Spleen (tissue), 11 donors: ENCODE results near the gene MTA1. TPM values are rescaled to one million over a fixed set of nuclear protein-coding genes. Genes with fewer than 3 reads are reported as not detected.

Source experiments
- DNase-seq: peaks from one replicate; pipeline ENCODE4 v3.0.0-alpha.2; 2020
- H3K27ac ChIP-seq, 8 donors: fragments of 200-600 bp; sonication (generic) in 7 of 8; 1 replicate in 4 of 8; 2 replicates in 4 of 8; pipeline versions ENCODE4 v1.5.0 to v1.8.0; 2016 to 2021; ENCODE audit warnings: inconsistent platforms in 4 of 8, mild to moderate bottlenecking in 4 of 8, moderate library complexity in 1 of 8
- H3K27me3 ChIP-seq, 7 donors: fragments of 200-600 bp; sonication (generic) in 6 of 7; replicated peaks in 1 of 7; 1 replicate in 4 of 7; 2 replicates in 3 of 7; pipeline versions ENCODE4 v1.5.0 to v1.8.0; 2016 to 2021; ENCODE audit warnings: inconsistent platforms in 3 of 7, mild to moderate bottlenecking in 1 of 7
- H3K36me3 ChIP-seq, 6 donors: fragments of 200-600 bp; sonication (generic) in 5 of 6; 1 replicate in 4 of 6; 2 replicates in 2 of 6; pipeline versions ENCODE4 v1.5.0 to v1.8.0; 2016 to 2021; ENCODE audit warnings: inconsistent platforms in 2 of 6
- H3K4me1 ChIP-seq, 6 donors: fragments of 200-600 bp; sonication (generic) in 5 of 6; 1 replicate in 3 of 6; 2 replicates in 3 of 6; pipeline versions ENCODE4 v1.5.0 to v1.8.0; 2016 to 2021; ENCODE audit warnings: inconsistent platforms in 3 of 6
- H3K4me3 ChIP-seq, 8 donors: fragments of 200-600 bp; sonication (generic) in 7 of 8; 1 replicate in 4 of 8; 2 replicates in 4 of 8; pipeline versions ENCODE4 v1.5.0 to v1.8.0; 2016 to 2021; ENCODE audit warnings: inconsistent platforms in 4 of 8, mild to moderate bottlenecking in 4 of 8, moderate library complexity in 2 of 8
- H3K9me3 ChIP-seq, 8 donors: fragments of 200-600 bp; sonication (generic) in 7 of 8; 1 replicate in 4 of 8; 2 replicates in 4 of 8; pipeline versions ENCODE4 v1.5.0 to v1.8.0; 2016 to 2021; ENCODE audit warnings: inconsistent platforms in 4 of 8
- POLR2A ChIP-seq, 3 donors: fragments of 450-650 bp; IDR thresholded peaks; one replicate each; pipeline ENCODE4 v1.5.1; 2017; ENCODE audit warnings: antibody characterized with exemption in 3 of 3, mild to moderate bottlenecking in 1 of 3
- POLR2AphosphoS5 ChIP-seq, 3 donors: sonication (generic); formaldehyde crosslinking; IDR thresholded peaks; one replicate each; pipeline ENCODE4 v1.5.1; 2017; ENCODE audit warnings: antibody characterized with exemption in 3 of 3
- WGBS, 5 donors: extraction: QIAGEN DNeasy Blood & Tissue Kit in 3 of 5; methylation state at CpG; one replicate each; pipeline versions ENCODE4 v1.1.5 to v1.1.7; 2013 to 2018; 5-methylcytosine and 5-hydroxymethylcytosine counted together
- intact Hi-C: fragments of 100-400 bp; cut with DNase I; formaldehyde crosslinking; loops from one replicate; pipeline ENCODE4 v1.15.0; 2023; ENCODE audit warnings: low total_unique reads
- polyA plus RNA-seq, 3 donors: library from polyadenylated mRNA; stranded (reverse); fragments of 200-250 nt; gene quantifications; one replicate each; pipeline ENCODE4 v1.2.1, GENCODE V29; 2013
- total RNA-seq, 7 donors: library from RNA; depleted of rRNA in 3 of 7; stranded (reverse); fragments of >200 nt in 3 of 7; fragmentation: NEBNext Ultra II Directional in 4 of 7; extraction: Animal tissue kit (Norgen Biotek cat#: 25700) in 4 of 7; gene quantifications; one replicate each; pipeline versions ENCODE4 v1.1.0 to v1.2.1, GENCODE V29; 2016 to 2021
- TF ChIP-seq, protein P1 (sequence below), 11 experiments: fragments of 200-600 bp in 7 of 11; fragments of 450-650 bp in 4 of 11; sonication (generic) in 4 of 11; IDR thresholded peaks in 8 of 11; conservative IDR thresholded peaks in 3 of 11; 1 replicate in 7 of 11; 2 replicates in 4 of 11; pipeline versions ENCODE4 v1.4.0 to v1.8.0; 2016 to 2021; ENCODE audit warnings: antibody characterized with exemption in 11 of 11, inconsistent platforms in 4 of 11, mild to moderate bottlenecking in 1 of 11
- donor health status: healthy with polysubstance abuse.
- donor health status: DM: no; HTN: no; CAD: no; lungs with moderate emphysema.
- donor health status: DM: no; HTN: no; CAD: no.
- donor health status: Bipolar disorder and iron deficiency.
- donor health status: healthy.
- donor health status: DM: no; HTN: no; CAD: no.
- donor health status: DM: yes; HTN: yes; CAD: no.

The MTA1 gene
- total and polyA plus RNA-seq, 10 donors = 33.0 to 128 (median 78.2) TPM

DNA sequence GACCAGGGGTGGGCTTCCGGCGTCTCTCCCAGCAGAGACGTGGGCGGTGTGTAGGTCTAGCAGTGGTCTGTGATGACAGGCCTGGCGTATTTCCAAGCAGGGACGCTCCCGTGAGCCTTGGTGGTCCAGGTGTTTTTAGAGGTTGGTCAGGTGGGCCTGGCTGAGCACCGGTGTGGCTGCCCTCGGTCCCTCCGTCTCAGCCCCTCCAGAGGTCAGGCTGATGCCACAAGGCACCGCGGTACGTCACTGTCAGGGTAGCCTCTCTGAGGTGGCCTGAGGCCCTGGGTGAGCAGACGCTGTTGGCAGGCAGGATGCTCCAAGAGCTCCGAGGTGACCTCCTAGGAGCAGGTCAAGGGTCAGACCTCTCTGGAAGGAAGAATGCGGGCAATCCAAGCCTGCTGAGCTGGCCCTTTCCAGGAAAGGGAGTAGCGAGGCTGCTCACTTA, 13.6 kb downstream of the MTA1 start:
- Histone ChIP-seq H3K36me3 (peaks cover 0 to 20% (median 0%) of the 10 kb centered on the region in 6 donors), H3K4me3 (no peak overlapping the region), H3K27ac (no peak overlapping the region), H3K9me3 (peaks cover 0 to 9% (median 3%) of the 10 kb centered on the region in 8 donors), H3K4me1 (peaks cover 0 to 71% (median 5%) of the 10 kb centered on the region in 6 donors), H3K27me3 (no peaks in the 10 kb centered on the region)
- TF ChIP-seq, protein P1, sequence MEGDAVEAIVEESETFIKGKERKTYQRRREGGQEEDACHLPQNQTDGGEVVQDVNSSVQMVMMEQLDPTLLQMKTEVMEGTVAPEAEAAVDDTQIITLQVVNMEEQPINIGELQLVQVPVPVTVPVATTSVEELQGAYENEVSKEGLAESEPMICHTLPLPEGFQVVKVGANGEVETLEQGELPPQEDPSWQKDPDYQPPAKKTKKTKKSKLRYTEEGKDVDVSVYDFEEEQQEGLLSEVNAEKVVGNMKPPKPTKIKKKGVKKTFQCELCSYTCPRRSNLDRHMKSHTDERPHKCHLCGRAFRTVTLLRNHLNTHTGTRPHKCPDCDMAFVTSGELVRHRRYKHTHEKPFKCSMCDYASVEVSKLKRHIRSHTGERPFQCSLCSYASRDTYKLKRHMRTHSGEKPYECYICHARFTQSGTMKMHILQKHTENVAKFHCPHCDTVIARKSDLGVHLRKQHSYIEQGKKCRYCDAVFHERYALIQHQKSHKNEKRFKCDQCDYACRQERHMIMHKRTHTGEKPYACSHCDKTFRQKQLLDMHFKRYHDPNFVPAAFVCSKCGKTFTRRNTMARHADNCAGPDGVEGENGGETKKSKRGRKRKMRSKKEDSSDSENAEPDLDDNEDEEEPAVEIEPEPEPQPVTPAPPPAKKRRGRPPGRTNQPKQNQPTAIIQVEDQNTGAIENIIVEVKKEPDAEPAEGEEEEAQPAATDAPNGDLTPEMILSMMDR (IDR thresholded peaks at IDR 0.05 in 8 of 11, conservative IDR thresholded peaks at IDR 0.05 in 3 of 11) = no peak
- TF ChIP-seq POLR2AphosphoS5 (IDR thresholded peaks at IDR 0.05) (peak in 1 of 3 donors; percentile 22), POLR2A (IDR thresholded peaks at IDR 0.05) (no peak)
- WGBS, 5 donors = 80 to 91% (median 85%) methylated on average over 9 to 17 of the region's 17 CpGs
- intact Hi-C loops = no loop called here
- DNase-seq = no peak

DNA sequence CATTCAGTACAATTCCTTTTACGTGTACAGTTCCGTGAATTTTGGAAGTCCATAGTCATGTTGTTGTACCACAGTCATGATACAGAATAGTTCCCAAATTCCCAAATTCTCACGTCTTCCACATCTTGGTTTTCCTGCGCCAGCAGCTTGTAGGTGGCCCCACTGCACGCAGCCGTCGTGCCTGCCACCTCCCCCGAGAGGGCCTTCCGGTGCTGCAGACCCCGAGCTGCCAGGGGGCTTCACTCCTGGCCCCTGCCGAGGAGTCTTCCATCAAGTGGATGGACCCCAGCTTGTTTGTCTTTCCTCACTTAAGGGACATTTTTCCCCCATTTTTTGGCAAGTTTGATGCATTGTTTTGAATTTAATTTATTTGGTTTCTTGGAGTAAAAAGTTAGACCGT, 16.8 kb downstream of the MTA1 start:
- 81 to 91% (median 86%) methylated on average over 12 of the region's 12 CpGs for WGBS, 5 donors
- intact Hi-C loops = no loop called here
- TF ChIP-seq, protein P1 (IDR thresholded peaks at IDR 0.05 in 8 of 11, conservative IDR thresholded peaks at IDR 0.05 in 3 of 11) = no peak
- TF ChIP-seq POLR2AphosphoS5 (IDR thresholded peaks at IDR 0.05) (no peak), POLR2A (IDR thresholded peaks at IDR 0.05) (no peak)
- no peak for DNase-seq
- Histone ChIP-seq H3K4me1 (peaks cover 0 to 53% (median 0%) of the 10 kb centered on the region in 6 donors), H3K27me3 (no peaks in the 10 kb centered on the region), H3K9me3 (peaks cover 0 to 3% (median under 1%) of the 10 kb centered on the region in 8 donors), H3K27ac (no peak overlapping the region), H3K36me3 (peaks cover 0 to 45% (median 12%) of the 10 kb centered on the region in 6 donors), H3K4me3 (no peak overlapping the region)

DNA sequence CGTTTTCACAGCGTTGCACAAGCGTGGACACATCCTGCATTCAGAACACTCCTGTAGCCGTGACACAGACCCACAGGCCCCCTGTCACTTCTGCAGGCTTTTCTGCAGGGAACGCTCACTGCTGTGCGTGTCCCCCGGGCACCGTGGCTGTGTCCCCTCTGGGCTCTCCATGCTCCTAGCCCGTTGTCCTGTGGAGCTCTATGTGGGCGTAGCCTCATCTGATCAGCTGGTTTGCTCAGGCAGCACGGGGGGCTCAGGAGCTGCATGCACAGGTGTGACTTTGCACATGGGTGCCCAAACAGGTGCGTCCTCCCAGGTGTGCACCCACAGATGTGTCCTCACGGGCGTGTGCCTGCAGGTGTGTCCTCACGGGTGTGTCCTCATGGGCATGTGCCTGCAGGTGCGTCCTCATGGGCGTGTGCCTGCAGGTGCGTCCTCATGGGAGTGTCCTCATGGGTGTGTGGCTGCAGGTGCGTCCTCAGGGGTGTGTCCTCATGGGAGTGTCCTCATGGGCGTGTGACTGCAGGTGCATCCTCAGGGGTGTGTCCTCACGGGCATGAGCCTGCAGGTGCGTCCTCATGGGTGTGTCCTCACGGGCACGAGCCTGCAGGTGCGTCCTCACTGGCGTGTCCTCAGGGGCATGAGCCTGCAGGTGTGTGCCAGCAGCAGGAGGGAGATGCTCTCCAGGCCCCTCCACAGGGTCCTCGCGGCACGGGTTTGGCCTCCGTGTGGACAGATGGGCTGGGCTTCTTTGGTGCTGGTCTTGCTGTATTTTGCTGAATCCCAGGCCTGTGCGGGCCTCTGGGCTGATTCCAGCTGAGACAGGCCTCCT, 17.5 kb downstream of the MTA1 start:
- no peak overlapping the region for H3K27ac ChIP-seq
- peaks cover 0 to 45% (median 12%) of the 10 kb centered on the region in 6 donors for H3K36me3 ChIP-seq
- TF ChIP-seq POLR2A (IDR thresholded peaks at IDR 0.05) = no peak
- TF ChIP-seq, protein P1 (IDR thresholded peaks at IDR 0.05 in 8 of 11, conservative IDR thresholded peaks at IDR 0.05 in 3 of 11) = no peak
- no peak for TF ChIP-seq POLR2AphosphoS5 (IDR thresholded peaks at IDR 0.05)
- H3K27me3 ChIP-seq = no peaks in the 10 kb centered on the region
- no peak for DNase-seq
- WGBS, 5 donors = 82 to 90% (median 85%) methylated on average over 8 to 31 of the region's 31 CpGs
- intact Hi-C loops = no loop called here
- no peak overlapping the region for H3K4me3 ChIP-seq
- peaks cover 0 to 53% (median 0%) of the 10 kb centered on the region in 6 donors for H3K4me1 ChIP-seq
- no peaks in the 10 kb centered on the region for H3K9me3 ChIP-seq
